ENCODE measurements around the gene ZNF618.

Gene ZNF618

DNA sequence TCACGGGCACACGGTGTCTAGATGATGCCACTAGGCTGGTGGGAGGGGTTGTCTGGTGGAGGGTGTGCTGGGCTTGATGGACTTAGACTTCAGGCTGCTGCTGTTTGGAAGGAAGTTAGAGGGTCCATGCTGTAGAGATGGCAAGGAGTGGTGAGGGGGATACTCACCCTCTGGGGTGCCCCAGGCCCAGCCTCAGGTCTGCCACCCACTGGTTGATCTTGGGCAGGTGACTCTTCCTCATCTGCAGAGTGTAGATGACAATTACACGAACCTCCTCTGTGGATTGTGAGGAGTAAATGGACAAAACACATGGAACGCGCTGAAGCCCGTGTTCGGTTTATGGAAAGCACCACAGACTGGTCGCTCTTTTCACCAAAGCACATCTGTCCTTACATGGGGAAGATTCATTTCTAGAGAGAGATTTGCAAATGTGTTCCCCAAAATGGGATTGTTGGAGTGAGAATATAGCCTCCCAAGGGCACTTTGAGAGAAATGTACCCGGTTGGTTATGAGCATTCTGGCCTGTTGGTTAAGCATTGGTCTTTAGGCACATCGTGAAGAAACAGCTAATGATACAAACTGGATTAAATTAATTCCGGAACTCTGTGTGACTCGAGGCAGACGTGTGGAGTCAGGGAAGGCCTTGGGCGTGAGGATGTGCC, 58.2 kb downstream of the ZNF618 start:
- no peak for DNase-seq

DNA sequence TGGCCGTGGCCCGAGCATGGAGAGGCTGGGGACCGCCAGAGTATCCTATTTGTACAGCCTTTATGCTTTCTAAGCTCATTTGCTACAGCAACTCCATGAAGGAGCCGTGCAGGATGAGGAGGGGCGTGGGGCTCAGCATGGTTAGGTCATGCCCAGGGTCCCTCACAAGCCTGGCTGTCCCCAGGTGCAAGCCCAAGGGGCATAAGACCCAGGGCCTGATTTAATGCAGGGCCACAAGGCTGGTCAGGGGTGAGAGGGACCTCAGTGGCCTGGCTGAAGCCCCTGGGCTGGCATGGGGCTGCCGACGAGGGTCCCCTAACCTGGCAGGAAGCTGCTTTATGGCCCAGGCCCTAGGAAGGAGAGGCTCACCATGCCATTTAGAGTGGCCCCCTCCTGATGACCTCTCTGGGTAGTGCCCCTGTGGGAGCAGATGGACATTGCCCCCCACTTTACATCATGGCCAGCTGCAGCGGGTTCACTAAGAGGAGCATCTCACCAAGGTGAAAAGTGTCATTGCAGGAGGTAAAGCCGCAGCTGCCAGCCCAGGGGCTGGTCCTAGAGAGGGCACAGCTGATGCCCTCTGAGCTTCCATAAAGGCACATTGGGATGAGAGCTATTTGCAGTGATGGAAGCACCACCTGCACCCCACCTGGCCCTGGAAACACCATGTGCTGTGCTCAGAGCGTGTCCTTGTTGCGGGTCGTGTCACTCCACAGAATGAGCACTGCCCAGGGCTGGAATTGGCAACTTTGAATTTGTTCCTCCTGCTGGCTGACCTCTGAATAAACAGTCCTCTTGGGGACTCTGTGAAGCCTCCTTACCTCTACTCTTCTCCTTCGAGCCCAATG, 58.9 kb downstream of the ZNF618 start:
- no peak for DNase-seq

DNA sequence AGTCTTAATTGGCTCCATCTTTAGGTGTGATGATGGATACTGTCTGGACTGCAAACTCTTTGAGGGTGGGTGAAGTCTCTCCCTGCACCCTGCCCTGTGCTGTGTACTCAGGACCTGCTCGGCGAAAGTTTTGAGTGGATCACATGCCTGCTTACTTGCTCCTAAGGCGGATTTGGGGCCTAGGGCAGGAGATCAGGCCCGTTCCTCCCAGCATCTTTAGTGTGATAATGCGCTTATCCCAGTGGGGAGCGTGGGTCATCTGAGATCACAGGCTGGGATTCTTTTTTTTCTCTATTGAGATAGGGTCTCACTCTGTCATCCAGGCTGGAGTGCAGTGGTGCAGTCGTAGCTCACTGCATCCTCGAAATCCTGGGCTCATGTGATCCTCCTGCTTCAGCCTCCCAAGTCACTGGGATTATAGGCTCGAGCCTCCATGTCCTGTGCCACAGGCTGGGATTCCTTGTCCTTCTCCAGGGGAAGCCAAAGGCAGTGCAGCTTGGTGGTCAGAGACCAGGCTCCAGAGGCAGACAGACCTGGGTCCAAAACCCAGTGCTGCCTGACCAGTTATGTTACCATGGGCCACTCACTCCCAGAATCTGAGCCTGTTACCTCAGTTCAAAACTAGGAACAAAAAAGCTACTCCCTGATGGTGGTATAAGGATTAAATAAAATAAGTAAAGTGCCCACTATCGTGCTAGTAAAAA, 59.7 kb downstream of the ZNF618 start:
- no peak for DNase-seq

- DNase-seq, result no peak
Measured at GRCh38 chr9:113940077-113940476, 64.0 kb downstream of the ZNF618 start.

- no peak for DNase-seq
Measured at GRCh38 chr9:113941056-113941455, 64.9 kb downstream of the ZNF618 start.

- DNase-seq, result no peak
Measured at GRCh38 chr9:113941526-113941925, 65.4 kb downstream of the ZNF618 start.

- DNase-seq, result no peak
Measured at GRCh38 chr9:113943112-113944009, 67.3 kb downstream of the ZNF618 start.

GRCh38 chr9:113945784-113946183, 69.7 kb downstream of the ZNF618 start:
- DNase-seq, result no peak

GRCh38 chr9:113946496-113947115, 70.5 kb downstream of the ZNF618 start:
- no peak for DNase-seq

DNA sequence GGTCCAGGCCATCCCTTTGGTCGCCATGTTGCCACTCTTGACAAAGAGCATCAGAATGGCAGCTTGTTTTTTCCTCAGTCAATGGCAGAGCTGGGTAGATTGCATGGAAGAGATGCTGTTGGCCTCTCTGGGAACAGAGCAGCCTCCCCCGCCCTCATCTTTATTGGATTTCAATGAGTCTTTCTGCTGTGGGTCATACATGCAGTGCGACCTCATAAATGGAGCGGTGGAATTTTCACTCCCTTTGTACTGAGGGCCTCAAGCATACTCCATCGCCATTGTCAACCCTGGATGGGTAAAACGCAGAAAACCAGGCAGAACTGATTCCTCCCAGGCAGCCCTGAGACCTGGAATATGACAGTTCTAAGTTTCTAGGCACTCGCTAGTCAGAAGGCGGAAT, 71.8 kb downstream of the ZNF618 start:
- DNase-seq, result peak; percentile 11

DNA sequence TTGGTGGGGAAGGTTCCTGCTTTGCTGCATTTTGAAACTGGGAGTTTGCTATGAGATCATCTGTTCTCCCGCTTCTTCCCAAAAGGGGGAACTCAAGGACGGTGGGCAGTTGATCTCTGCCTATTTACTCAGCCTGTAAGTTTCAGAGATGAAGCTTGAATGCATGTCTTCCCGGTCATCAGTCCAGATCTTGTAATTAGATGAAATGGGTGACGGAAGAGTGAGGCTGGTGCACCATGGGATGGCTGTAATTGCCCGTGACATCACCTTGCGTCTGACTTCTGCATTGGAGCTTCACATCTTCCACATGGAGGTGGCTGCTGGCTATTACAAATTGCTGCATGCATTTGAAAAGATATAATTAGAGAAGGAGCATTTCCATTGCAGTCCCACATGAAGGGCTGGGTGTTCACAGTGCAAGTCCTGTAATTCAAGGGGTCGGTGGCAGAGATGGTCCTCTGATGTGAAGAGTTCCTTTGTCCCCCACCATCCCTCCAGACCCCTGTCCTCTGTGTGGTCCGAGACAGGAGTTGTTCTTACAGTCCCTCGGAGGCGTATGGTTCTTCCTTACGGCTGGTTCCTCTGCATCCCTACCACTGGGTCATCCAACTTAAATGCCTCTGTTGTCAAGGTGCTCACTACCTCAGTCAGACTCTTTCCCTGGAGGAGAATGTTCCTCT, 72.9 kb downstream of the ZNF618 start:
- no peak for DNase-seq

DNA sequence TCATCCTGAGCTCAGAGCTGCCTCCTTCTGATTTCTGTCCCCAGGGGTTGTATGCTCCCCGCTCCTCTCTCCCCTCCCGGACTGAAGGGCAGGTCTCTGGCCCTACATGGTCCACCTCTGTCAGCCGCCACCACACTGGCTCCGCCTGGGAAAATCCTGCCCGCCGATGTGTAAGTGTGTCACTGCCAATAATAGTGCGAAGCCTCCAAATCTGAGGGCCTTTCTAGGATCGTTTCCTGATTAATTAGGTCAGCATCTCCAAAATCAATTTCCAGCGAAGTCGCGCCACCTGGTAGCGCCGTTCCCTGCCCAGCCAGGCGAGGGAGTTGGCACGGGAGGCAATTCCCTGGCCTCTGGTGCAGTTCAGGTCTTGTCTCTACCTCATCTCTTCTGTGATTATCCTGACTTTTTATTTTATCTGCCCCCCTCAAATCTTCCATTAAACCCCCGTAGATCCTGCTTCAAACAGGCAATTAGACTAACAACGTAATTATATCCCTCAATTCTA, 73.5 kb downstream of the ZNF618 start:
- peak; percentile 16 for DNase-seq

- peak; percentile 12 for DNase-seq
Measured at GRCh38 chr9:113950195-113951031, 74.3 kb downstream of the ZNF618 start.

GRCh38 chr9:113951032-113951372, 74.9 kb downstream of the ZNF618 start:
- DNase-seq, result peak; percentile 5

GRCh38 chr9:113952676-113953075, 76.6 kb downstream of the ZNF618 start:
- DNase-seq, result no peak

DNA sequence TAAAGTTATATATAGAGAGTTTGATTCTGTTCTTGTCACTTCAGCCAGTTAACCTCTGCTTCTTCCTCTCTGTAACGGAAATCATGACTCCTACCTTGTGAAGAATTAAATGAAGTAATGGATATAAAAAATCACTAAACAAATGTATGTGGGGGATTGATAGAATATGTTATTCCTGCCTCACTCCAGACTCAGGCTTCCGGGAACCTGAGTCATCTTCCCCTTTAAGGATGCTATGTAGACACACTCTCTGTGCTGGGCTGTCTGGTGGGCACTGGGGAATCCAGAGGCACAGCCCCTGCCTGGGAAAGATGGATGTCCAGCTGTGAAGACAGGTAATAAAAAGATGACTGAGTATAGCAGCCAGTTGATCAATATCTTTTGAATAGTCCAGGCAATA, 77.4 kb downstream of the ZNF618 start:
- peak; percentile 8 for DNase-seq

DNA sequence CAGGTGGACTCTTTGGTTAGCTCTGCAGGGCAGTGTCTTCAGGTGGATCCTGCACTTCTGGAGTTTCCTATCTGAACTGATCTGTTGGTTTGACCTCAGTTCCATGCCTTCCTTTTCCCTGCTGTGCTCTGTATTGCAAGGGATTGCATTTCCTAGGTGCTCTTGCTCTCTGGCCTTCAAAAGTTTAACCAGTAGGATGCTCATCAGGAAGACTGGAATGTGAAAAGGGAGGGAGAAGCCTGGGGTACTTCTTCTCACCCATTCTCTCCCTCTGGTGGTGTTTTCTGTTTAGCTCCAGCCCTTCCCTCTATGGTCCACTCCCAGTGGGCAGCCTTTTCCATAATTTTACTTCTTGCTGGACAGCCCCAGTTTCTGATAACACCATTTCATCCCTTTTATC, 78.5 kb downstream of the ZNF618 start:
- no peak for DNase-seq

DNA sequence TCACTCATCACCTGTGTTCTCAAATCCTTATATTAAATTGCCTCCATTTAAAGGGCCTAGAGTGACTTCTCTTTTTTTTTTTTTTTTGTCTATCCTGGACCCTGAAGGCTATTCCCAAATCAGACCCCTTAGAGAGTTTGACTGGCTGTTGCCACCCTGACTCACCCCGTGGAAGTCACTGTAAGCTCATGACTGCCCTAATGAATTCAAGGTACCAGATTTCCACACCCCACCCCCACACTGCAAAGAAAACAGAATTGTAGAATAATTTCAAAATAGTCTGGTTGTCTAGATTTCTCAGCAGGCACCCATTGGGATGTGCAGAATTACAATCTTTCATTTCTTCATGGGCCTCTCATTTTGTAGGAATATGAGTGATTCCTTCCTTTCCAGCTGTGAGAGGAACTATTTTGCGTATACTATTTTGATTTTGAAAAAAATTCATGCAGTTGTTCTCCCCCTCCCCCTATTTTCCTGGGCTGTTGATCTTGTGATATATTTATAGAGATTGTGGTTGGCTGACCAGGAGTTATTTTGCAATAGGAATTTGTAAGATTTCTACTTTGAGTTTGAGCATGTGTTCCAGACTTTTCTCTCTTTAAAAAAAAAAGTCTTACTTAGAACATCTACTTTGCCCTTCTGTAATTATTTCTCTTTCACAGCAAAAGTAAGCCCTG, 79.1 kb downstream of the ZNF618 start:
- DNase-seq, result peak; percentile 10

DNA sequence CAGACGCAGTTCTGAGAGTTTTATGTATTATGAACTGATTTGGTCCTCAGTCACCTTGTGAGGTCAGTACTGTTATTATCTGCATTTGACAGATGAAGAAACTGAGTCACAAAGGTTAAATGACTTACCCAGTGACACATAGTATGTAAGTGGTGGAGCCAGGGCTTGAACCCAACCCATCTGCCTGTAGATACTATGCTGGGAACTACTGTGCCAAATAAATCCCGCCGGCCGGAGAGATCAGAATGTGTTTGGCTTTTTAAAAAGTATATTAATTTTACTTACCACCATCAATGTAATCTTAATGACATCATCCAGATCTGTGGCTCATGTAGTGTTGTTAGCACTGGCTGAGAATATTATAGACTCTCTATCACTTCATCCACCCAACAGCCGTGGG, 80.8 kb downstream of the ZNF618 start:
- DNase-seq, result no peak

GRCh38 chr9:113957351-113957750, 81.2 kb downstream of the ZNF618 start:
- DNase-seq, result no peak
